HG03354 (cell line): ENCODE results near the gene POLR2F.

Experiments
- ATAC-seq: cut with Tn5 transposase; IDR thresholded peaks from one replicate; pipeline ENCODE4 v1.9.1; 2021; ENCODE audit warnings: mild to moderate bottlenecking; ENCODE audit not compliant: unreplicated experiment, poor library complexity, severe bottlenecking

The POLR2F gene

DNA sequence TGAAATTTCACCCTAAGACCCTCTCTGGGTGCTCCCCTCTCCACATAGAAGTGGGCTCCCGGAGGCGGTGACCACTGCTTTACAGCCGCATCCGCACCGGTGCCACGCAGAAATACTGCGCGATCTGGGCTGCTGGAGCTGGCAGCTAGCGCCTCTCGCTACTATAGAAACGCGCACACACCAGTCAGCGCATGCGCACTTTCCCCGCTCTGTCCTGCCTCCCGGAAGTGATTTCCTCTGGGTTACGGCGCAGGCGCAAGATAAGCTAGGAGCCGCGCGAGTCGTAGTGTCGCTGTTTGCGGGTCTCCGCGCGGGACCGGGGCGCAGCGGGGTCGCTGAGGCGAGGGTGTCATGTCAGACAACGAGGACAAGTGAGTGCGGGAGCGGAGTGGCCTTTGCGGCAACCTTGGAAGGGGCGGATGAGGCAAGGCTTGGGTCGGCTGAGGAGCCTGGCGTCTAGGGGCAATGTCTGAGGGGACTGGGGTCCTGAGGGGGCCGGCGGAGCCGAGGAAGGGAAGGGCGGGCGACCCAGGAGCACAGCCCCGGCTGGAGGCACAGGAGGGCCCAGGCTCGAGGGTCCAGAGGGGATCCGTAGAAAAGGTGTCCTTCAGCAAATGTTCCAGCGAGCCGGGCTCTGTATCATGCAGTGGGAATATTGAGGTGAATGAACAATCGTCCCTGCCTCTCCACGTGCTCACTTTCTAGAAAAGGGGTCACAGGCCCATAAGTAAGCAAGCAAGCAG, at the start of gene POLR2F, which contains the start of gene C22orf23:
TSS of gene POLR2F (plus strand) at position 263 of the 743 bp plus-strand sequence. CDS start at position 352, 89 bp downstream.
TSS of gene C22orf23 (minus strand) at position 165 of the 743 bp plus-strand sequence. CDS start 452 bp downstream, outside the sequence.
- ATAC-seq = peak; percentile 92

DNA sequence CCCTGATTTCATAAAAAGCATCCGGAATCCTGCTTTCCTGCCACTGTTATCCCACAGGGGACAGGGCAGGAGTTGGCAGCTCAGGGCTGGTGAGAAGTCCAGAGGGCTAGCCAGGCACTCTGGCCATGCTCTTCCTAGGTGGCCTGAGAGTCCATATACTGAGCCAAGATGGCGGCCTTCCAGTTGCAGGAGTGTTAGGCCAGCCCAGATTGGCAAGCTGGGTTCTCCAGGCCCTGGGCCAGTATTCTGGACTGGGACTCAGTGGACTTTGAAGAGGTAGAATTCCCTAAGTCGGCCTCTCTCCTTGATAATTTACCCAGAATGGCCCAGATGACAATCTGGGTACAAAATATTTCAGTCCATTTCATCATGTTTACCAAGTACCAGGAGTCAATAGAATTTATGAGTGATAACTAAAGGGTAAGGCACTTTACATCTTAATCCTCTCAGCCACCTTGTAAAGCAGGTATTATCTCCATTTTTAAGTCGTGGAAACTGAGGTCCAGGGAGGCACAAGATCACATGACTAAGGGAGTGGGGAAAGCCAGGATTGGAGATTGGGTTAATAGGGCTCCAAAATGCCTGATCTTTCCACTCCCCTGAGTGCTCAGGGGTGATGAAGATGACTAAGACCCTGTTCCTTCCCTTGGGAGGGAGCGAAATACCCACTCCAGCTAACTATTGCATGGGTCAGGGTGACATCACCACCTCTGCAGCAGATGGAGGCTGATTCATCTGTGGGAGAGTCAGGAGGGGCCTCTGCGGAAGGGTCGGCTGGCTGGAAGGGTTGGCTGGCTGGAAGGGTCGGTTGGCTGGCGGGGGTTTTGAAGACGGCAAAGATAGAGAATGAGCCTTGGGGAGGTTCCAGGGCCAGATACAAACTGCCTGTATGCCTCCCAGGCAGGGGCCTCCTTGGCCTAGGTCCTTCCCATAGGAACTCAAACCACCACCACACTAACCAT, 48.6 kb upstream of the POLR2F start:
- ATAC-seq = no peak

DNA sequence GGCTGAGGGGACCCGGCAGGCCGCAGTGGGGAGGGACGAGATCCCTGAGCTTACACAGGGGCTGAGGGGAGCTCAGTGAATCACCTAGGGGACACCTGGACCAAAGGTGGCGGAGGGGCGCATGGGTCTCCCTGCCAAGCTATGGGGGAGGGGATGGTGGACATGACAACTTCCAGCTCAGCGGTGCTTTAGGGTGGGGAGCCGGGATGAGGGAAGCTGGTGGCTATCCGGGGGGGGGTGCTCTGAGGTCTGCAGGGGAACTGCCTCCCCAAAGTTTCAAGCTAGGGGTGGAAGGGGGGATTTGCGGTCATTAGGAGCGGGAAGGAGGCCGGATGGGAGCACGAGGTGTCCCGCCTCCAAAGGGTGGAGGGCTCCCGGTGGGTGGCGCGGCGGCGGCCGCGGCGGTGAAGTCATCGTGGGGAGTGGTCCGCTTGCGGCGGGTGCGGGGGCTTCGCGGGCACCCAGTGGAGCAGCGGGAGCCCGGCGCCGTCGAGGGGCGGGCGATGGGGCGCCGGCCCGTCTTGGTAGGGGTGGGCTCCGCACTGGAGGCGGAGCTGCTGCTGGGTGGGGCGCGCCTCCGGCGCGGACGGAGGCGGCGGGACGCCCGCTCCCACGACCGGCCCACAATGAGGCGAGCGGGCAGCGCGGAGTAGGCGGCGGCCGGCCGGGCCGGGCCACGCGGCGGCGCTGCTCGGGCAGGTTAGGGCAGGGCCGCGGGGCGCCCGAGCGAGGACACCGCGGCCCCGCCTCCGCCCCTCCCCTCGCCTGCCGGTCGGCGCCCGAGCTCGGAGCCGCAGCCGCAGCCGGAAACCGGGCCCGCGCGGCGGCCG, 47.8 kb upstream of the POLR2F start, which contains the start of gene MICALL1:
TSS of gene MICALL1 (plus strand) at position 764 of the 830 bp plus-strand sequence. CDS start 126 bp downstream, outside the sequence.
- ATAC-seq = peak; percentile 76

DNA sequence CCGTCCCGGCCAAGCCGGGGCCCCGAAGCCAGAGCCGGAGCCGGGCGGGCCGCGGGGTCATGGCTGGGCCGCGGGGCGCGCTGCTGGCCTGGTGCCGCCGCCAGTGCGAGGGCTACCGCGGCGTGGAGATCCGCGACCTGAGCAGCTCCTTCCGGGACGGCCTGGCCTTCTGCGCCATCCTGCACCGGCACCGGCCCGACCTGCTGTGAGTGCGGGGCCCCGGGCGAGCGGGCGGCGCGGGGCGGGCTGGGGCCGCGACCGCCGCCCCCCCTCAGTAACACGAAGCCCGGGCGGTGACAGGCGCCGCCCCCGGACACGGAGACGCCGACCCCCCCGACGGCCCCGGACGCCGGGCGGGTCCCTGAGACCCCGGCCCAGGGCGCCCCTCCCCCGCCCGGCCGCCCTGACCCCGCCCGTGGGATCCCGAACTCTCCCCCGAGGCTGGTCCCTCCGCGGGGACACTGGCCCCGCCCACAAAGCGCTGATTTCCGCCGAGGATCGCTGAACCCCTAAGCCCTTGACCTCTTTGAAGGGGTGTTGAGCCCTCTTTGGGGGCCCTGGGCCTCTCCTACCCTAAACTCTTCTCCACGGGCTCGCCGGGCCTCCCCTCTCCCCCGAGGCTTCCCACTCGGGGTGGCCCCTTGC, 47.0 kb upstream of the POLR2F start:
- no peak for ATAC-seq

DNA sequence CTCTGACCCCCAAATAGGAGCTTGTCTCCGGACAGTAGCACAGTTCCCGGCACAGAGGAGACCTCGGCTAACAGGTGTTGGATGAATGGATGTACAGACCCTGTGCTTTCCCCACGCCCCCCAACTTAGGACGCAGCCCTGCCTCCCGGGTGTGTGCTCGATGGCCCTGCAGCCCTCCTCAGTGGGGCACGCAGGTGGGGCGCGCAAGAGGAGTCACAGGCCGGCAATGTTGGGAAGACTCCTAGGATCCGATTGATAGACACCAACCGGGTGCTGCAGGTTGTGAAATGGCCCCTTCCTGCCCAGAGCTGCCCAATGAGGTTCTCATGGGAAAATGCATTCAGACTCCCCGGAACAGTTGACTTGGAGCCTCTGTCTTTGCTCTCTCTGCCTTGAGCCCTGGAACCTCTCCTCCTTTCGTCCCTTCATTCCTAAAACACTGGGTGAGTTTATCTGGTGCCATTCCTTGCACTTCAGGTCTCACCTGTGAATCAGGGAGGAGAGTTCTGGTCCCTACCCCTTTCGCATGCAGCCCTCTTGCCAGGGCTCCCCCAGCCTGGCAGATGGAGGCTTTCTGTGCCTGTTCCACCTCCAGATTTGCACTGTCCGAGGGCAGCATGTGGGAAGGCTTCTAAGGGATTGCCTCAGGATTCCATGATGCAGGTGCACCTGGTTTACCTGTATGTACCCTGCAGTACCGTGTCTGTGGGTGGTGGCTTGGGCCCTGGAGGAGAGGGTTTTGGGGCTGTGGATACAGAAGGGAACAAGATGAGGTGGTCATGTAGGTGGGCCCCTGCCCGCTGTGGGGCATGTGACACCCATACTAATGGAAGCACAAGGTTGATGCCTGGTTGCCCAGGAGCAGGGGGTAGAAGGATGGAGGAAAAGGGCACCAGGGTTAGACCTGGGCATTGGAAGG, 46.2 kb upstream of the POLR2F start:
- ATAC-seq = no peak

DNA sequence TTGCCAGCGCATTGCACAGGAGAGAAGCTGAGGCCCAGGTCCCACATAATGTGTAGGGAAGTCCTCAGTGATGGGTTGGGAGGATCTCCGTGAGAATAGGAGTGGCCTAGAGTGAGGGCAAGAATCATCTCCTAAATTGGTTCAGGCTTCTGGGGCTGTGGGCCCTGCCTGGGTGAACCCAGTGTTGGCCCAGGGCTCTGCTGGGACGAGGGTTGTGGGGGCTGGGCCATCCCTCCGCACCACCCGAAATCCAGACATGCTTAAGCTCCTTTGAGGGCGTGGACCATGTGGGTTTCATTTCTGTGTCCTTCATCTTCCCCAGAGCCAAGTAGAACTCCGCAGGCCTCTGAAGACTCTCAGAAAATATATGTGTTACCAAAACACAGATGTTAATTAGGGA, 43.7 kb upstream of the POLR2F start:
- ATAC-seq = no peak

DNA sequence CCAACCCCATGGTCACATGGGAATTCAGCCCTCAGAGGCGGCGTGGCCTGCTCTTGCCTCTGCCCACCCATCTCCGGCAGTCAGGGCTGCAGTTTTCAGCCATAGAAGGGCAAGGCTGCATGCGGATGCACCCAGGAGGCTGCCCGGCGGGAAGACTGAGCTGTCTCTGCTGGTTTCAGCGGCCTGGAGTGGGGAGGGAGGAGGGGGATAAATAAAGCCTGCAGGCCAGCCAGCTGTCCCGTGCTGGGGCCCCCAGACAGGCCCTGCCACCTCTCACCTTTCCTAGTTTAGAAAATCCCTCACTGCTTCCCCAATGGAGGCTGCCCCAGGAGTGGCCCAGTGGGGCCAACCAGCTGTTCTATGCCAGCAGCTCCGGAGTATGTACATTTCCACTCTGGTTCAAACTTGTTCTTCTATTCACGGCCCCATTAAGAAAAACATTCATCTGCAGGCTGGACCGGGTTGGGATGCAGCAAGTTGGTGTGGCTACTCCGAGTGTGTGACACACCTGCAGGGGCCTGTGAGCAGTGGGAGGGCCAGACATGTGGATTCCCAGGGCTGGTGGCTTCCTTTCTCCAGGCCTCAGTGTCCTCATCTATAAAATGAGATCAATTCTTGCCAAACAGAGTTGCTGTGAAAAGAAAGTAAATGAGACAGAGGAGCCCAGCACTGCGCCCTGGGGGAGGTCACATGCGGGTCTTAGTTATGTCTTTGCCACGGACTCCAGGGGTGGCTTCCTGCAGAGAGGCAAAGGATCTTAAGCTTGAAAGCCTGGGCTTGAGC, 42.4 kb upstream of the POLR2F start:
- ATAC-seq = no peak

DNA sequence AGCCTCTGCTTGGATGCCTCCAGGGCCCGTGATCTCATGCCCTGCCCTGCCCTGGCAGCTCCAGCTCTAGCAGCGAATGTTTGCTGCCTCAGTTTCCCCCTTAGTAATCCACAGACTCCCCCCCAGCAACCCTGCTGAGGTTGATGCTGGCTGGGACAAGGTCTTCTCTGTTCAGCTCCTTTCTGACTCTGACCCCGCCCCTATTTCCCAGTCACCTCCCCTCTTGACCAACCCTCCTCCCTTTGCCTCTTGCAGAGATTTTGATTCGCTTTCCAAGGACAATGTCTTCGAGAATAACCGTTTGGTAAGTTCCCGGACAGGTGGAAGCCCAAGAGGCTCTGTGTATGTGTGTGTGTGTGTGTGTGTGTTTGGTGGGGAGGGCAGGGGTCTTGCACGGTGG, 41.8 kb upstream of the POLR2F start:
- ATAC-seq = no peak

DNA sequence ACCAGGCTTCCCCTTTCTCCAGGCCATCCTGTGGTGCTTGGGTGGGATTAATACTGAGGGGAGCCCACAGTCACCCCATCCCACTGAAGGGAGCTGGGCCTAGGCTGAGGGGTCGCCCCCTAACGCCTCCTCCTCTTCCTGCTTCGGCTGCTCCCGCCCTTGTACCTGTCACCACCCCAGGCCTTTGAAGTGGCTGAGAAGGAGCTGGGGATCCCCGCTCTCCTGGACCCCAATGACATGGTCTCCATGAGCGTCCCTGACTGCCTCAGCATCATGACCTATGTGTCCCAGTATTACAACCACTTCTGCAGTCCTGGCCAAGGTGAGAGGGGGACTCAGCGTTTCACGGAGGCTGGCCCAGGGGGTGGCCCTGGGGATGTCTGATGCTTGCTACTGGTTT, 41.3 kb upstream of the POLR2F start:
- no peak for ATAC-seq

DNA sequence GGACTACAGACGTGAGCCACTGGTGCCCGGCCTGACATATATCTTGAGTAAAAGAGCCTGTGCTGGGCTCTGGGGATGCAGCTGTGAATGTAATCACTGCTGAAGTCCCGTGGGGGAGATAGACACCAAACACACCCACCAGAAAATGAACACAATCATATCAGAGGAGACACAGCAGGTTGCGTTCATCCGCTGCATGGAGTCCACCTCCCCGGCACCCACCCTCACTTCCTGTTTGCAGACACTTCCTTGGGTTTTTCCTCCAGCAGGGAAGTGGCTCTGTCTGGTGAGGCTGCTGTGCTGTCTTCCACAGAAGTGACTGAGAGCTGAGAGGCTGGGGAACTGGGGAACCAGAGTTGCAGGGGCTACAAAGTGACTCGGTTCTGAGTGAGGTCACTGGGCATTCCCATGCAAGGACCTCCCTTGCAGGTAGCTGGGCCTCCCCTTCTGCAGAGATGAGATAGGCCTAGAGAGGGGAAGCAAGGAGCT, 40.2 kb upstream of the POLR2F start:
- ATAC-seq = no peak

DNA sequence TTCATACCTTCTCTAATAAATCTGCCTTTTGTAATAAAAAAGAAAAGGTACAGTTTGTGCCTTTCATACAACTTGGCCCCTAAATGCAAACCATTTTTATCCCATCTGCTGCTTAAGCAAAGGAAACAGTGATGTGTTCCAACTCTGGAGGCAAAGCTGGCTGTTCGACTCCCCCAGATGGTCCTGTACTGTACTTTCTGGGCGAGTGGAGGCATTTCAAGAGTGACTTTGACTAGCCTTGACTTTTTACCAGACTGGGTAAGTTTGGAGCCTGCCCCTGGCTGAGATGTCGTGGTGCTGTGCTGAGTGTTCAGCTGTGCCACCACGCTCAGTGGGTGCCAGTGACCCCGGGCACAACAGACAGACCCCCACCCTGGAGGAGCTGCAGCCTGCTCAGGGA, 37.2 kb upstream of the POLR2F start:
- ATAC-seq = no peak

DNA sequence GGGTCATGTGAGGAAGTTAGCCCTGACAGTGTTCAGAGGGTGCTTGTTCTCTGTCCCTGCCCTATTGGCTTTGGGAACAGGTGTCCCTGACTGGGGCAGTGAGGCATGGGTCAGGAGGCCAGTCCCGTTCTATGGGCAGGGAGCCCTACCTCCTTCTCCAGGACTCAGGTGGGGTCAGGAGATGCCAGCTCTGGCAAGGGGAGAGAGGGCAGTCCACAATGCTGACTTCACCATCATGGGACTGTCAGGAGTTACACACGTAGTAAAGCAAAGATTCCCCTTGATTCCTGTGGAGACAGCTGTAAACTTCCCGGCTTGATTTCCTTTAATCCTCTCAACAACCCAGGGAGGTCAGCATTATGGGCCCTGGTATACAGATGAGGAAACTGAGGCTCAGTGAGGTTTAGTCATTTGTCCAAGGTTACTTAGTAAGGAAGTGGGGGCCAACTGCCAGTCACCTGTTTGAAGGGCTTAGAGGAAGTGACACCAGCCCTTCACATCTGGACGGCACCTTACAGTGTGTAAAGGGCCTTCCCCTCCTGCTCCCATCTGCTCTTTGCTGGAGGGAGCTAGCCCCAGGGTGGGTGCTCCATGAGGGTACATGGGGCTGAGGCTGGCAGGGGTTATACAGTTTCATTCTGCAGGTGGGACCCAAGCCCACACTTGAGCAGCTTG, 35.5 kb upstream of the POLR2F start:
- no peak for ATAC-seq

DNA sequence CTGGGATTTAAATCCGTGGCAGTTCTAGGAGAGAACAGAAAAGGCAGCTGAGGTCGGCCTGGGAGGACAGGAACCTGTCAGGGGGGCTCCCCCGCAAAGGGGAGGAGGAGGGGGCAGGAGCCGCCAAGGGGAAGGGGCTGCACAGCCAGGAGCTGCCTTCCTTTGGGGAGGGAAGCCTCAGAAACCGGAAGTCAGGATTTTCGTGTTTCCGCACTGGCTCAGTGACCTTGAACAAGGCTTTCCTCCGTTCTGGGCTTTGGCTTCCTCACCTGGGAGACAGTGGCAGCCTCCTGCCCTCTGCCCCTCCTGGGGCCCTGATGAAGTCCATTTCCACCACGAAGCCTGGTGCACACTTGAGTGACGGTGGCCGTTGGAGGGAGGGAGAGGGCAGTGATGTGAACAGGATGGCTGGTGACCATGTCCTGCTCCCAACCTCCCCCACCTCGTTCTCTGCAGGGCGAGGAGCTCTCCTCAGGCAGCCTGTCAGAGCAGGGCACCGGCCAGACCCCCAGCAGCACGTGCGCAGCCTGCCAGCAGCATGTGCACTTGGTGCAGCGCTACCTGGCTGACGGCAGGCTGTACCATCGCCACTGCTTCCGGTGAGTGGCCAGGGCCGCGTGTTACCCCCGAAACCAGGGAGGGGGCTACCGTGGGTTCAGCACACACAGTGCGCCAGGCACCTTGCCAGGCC, 34.8 kb upstream of the POLR2F start:
- no peak for ATAC-seq

DNA sequence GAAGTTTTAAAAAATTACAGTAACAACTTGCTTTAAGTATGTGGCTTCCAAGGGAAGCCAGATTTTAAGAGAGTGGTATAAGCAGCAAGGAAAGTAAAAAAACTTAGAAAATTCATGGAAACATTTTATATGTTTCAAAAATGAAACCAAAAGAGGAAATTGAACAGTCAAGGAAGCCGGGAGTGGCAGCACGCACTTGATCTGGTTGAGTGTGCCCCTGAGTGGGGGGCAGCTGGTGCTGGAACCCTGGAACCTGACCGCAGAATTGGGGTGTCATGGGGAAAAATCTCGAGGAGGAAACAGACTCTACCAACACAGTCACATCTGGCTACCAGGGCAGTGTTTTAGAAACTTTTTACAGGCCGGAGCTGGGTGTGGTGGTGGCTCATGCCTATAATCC, 33.4 kb upstream of the POLR2F start:
- ATAC-seq = no peak

DNA sequence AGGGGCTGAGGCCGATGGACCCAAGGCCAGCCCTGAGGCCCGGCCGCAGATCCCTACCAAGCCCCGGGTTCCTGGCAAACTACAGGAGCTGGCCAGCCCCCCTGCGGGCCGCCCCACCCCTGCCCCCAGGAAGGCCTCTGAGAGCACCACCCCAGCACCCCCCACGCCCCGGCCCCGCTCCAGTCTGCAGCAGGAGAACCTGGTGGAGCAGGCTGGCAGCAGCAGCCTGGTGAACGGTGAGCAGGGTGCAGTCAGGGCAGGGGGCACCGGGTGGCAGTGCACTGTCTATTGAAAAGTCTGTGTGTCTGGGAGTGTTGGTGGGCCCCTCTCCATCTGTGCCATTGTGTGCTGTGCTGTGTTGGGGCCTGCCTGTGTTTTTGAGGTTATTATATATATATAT, 31.3 kb upstream of the POLR2F start:
- ATAC-seq = no peak

DNA sequence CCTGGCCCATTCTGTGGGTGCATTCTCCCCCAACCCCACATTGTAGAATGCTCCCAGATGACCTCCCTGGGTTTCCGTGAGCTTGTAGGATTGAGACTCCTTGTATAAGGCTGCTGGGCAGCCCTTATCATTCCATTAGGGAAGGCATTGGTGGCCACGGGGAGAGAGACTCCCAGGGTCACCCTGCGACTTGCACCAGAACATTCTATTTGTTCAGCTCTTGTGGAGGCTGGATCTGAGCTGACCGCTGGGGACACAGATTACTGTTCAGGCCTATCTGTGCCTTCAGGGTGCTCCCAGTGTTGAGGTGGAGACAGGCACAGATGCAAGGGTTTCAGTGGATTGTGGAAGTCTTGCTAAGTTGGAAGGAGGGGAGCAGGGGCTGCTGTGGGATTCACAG, 29.6 kb upstream of the POLR2F start:
- ATAC-seq = no peak
